HG02759 (cell line): ENCODE data around the gene C17orf50.

ENCODE experiments used
- ATAC-seq: cut with Tn5 transposase; IDR thresholded peaks from one replicate; pipeline ENCODE4 v1.9.1; 2021; ENCODE audit warnings: mild to moderate bottlenecking, moderate library complexity; ENCODE audit not compliant: unreplicated experiment

Gene C17orf50

DNA sequence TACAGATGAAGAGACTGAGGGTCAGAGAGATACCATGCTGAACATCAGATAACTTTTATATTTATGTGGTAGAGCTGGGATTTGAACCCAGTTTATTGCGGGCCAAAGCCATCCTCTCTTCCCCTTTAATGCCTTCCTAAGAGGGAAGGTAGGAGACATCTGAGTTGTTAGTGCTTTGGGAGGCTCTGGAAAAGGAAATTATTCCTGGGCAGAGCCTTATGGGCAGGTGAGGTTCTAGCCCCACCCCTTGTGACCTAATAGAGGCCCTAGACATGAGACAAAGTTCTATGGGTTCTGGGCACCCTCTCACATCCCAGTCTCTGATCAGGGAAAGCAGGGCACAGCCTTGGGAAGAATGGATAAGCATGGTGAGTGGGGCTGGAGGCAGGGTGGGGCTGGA lies at the start of gene C17orf50:
C17orf50 (plus strand) TSS at position 301 of the 400 bp plus-strand sequence; CDS start at position 356, 55 bp downstream.
- ATAC-seq, result no peak

DNA sequence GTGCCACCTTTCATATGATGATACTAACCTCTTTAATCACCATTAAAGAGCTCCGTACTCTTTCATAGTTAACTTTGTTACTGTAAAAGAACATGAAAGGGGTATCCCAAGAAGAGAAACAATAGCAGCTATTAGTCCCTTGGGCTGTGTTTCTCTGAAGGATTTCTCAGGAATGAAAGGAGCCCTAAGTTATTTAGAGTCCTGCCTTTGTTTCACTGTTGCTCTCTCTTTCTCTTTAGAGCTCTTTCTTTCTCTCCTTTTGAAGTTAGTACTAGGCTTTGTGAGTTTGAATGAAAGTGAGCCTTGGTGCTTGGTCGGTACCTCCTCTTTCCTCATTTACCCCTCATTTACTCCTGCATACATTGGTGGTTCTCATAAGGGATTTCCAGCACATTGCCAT lies 49.7 kb upstream of the C17orf50 start:
- ATAC-seq, result no peak

DNA sequence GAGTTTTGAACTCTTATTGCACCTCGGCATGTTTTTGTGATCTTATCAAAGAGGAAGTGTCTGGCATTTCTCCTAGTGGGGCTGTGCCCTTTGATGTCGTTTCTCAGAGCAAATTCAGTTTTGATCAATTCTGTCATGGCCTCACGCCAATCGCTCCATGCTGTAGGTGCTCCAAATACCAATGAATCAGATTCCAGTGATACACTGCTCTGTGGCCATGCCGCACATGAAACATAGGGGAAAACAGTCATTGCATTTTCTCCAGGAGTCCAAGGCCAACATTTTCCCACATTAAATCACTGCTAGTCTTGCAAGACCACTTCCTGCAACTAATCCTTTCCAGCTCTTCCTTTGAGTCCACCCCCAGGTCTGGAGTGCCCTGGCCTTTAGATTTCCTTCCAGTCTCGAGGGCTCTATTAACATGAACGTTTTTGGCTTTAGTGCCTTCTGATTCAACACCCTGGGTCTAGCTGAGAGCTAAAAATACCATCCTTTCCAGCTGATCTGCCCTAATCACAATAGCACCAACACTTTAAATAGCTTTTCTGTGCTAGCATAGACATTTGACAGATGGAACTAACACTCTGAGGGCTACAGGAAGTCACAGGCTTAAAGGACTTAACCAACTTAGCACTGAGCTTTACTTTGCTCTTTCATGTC lies 47.5 kb upstream of the C17orf50 start:
- no peak for ATAC-seq

DNA sequence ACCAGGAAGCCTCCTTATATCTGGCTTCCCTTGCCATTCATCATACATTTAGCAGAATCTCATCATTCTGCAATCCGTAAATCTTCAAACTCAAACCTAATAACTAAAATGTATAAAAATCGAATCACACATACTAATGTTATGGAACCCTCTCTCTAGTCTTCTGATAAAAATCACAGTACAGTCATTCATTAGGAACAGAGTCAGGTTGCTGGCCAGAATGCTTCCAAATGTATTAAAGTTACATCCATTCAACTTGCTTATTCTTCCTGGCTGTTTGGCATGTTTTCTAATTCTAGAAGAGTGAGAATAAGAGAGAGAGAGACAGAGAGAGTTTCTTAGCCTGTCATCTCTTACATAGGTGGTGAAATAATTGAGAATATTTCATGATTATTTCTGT lies 45.7 kb upstream of the C17orf50 start:
- no peak for ATAC-seq

DNA sequence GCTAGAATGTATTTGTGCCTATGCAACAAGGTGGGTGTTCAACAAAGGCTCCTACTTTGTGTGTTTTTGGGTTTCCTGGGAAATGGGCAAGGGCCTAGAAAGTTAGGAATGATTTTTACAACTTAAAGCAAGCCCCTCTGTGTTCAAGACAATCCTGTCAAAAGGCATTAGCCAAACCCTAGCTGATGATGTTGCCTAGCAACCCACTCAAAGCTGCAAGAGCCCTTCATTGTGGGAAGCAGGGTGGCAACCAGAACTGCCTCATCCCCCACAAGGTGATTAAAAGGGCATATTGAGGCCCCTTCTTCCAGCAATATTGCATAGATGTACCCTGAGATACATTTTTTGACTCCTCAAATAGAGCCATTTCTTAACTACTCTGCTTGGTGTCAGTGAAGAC lies 45.3 kb upstream of the C17orf50 start:
- no peak for ATAC-seq

DNA sequence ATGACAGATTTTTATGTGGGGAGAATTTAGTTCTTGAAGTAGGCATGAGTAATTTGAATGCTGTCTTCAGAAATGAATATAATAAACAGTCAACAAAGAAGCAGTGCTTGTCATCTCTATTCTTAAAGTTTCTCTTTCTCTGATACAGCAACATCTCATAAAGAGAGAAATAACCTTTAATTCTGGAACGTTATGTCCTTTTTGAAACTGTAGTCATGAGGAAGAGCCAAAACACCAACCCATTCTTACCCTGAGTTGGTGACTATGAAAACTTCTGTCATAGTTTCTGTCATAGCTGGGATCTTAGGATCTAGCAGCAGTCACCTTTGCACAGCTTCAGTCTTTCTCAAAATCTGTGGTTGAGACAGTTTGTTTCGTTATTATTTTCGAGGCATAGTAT lies 44.5 kb upstream of the C17orf50 start:
- no peak for ATAC-seq

DNA sequence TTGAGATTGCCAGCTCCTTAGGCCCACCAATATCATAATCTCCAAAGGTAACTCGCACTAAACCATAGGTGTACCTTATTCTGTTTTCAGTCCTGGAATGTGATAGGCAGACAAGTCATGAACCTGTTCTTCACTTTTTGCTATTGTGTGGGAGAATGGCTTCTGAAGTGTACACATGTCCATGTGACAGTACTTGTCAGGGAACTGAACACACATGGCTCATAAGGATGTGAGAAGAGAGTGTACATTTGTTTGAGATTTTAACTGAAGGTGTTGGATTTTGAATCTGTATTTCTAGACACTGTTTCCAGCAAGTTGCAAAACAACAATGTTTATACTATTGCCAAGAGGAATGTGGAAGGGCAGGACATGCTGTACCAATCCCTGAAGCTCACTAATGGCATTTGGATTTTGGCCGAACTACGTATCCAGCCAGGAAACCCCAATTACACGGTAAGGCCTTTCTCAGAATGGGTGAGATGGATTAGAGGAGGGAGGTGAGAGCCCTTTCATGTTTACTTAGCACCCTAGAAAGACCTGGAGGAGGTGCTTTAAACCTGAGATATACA lies 43.7 kb upstream of the C17orf50 start:
- no peak for ATAC-seq

DNA sequence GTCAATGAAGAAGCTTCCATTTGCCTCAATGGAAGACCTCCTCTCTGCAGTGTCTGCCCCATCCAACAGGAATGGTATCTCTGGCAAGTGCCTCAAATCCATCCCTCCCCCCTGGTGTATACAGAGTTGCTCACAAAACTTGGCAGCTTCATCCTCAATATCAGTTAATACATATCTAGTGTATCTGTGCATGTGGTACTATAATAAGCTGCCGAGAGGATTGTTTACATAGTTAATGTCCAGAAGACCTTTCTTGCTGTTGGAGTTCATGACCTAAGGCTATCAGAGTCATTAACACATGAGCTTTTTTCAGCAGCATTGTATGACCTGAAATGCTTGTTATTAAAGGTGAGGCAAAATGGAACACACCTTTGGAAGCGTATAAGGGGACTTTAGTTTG lies 43.2 kb upstream of the C17orf50 start:
- no peak for ATAC-seq

DNA sequence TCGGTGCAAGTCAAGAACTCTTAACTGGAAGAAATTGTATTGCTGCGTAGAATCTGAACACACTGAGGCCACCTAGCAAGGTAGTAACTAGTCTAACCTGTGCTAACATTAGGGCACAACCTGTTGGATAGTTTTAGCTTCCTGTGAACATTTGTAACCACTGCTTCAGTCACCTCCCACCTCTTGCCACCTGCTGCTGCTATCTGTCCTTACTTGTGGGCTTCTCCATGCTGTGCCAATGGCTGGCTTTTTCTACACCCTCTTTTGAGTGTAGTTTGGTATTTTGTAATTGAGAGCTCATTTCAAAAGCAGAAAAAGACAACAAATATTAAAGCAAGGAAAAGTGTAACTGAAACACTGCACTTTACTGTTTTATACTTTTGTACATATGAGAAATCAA lies 37.0 kb upstream of the C17orf50 start:
- ATAC-seq, result no peak

DNA sequence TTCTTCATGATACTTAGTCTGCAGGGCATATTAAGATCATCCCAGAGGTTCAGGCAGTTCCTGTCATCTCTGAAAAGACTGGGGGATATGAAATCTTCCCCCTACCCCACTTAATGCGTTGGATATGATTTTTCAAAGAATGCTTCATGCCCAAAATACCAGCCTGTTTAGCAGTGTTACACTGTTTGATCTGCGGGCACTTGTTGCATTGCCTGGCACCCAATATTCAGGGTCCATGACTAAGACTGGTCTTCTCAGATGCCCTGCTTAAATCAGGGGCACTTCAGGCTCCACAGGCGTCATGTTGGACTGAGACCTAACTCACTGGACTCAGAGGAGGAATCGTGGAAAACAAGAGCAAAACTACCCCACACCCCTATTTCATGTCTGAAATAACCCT lies 35.6 kb upstream of the C17orf50 start:
- ATAC-seq, result no peak

DNA sequence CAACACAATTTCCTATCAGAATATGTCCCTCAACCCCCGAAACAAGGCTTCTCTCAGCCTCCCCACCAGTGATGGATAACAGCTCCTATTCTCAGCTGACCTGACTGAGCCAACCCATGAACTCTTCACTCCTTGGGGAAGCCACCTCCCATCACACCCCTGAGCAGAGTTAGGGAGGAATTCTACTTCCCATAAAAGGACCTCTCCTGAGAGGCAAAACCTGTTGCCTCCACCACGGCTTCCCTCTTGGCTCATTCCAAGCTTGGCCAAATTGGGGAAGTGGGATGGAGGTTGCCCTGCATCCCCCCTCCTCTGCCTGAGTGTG lies 34.9 kb upstream of the C17orf50 start:
- no peak for ATAC-seq

DNA sequence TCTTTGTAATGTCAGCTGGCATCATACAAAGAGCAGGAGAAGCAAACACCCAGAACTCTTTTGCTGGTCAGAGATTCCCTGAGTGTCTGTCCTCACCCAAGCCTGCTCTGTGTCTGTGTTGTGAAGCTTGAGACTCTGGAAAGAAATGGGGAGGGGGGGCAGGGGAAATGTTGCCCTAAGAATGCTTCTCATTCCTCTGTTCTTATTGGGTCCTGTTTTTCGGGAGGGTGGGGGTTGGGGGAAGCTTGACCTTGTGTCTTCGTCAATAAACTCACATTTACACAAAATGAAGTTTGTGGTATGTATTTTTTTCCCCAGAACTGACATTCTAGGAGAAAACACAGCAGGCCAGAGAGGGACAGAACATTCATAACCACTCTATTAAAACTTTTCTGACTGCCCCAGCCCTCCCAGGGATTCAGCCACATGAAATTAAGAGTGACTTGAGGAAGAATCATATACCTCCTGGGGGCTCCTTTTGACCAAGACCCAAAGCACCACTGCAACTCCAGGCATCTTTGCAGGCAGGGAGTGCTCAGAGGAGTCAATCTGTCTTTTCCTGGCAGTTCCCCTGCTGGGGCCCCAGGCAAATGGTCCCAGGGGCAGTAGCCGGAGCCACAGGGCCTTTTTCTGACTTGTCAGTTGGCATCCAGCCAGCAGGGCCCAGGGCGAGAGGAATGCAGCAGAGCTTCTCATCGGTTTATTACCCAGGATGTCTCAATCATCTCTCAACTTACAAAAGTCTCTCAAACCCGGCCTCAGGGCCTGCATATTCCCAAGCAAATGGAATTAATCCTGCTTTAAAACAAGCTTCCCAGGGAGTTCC lies 34.3 kb upstream of the C17orf50 start:
- no peak for ATAC-seq

DNA sequence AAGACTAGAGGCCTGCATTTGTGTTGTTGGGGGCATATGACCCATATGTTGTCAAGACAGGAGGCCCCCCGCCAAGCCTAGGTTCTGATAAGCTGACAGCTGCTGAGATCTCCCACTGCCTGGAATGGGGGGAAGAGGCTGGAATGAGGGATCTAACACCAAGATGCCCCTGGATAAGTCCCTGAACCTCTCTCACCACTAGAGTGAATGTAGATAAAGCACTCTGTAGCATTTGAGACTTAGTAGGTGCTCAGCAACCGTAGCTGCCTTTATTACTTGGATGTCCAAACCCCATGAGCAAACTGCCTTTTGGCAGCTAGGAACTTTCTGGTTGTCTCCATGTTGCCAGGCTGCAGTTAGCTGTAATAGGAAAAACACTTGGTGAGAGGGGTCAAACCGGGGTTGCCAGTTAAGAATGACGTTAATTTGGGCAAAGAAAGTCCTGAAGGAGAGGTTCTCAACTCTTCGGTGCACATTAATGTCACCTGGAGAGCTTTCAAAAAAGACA lies 33.7 kb upstream of the C17orf50 start:
- no peak for ATAC-seq

DNA sequence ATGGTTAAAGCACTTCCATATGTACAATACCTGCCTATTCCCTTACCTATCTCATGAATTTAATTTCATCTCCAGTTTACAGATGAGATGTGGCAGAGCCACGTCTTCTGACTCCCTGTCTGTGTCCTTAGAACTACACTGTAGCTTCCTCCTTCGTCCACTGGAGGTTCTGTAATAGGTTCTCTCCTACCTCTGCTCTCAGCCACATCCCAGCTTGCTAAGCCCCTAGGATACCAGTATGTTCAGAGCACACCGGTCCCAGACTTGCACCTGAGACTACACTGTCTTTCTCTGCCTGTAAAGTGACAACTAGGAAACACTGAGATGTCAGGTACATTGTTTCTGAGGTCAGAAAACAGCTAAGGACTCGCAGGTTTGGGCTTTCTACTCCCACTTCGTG lies 33.1 kb upstream of the C17orf50 start:
- ATAC-seq, result no peak

DNA sequence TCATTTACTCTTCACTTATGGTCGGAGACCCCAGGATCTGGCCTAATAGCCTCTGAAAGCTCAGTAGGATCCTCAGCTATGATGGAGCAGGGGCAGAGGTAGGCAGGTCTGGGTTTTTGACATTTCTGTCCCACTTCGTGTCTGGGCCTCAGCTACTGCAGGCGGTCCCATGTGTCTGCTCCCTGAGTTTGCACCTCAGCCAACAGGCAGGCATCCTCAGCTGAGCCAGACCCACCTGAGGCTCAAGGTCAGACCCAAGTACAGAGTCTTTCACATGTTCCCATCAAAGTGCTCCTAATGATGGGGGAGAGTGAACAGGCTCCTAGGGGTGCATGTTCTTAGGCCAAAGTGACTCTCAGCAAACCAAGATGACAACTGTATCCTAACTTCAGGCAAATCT lies 32.1 kb upstream of the C17orf50 start:
- no peak for ATAC-seq

DNA sequence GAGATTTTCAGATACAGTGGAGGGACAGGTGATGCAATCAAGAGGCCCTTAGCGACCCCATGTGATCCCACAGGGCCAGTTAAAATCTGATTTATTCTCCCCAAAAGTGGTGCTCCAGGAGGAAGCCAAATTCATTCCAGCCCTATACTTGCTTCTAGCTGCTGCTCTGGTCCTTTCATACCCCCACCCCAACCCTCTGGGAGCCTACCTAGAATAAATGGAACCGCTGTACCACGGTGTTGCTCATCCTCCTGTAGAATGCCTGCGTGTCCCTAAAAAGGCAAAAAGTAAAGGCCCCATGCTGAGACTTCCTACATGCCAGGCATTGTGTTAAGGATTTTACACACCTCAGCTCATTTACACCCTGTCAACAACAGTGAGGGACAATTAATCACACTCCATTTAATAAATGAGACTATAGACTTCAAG lies 31.3 kb upstream of the C17orf50 start:
- no peak for ATAC-seq

DNA sequence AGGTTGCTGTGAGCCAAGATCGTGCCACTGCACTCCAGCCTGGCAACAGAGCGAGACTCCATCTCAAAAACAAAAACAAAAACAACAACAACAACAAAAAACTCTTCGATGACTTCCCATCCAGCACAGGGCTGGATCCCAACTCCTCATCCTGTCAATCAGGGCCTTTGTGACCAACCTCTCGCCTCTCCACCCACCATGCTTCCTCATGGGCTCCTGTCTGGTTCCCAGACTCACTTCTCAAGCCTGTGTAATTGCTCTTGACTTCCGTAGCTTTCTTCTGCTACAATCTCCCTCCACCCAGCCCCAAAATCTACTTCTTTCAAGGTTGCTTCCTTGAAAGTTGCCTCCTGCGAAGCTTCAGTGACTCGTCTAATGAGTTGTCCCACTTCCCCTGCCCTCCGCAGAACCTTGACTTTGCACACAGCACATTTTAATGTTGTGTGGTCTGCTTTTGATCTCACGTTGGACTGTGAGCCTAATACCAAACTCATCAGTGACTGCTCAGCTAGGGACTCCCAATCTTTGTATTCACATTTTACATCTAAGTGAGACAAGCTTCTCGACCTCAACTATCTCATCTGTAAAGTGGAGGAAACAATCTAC lies 30.2 kb upstream of the C17orf50 start:
- no peak for ATAC-seq

DNA sequence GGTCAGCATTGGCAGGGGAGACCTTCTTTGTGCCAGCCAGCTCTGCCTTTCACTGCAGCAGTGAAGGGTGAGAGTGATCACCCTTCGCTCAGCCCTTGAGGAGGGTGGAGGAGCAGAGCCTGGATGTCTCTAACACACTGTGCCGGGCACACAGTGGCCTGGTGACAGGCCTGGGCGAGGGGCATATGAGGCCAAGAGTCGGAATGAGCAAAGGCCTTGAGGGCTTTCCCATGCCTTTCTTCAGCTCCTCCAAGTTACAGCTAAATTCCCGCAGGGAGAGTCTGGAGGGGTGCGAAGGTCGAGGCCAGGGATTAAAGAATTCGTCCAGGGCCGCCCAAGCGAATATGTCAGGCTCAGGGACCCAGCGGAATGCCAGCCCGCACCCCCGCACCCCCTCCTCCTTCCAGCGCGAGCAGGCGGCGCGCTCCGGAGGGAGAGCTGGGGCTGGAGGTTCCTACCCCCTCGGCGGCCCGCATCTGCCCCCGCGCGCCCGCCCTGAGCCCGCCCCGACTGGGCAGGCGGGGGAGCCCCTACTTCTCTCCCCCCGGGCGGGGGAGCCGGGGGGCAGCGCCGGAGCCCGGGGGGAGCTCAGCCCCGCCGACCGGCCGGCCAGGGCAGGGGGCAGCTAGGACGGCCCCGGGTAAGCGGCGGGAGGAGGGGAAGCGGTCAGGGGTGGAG lies 29.3 kb upstream of the C17orf50 start, which contains the start of gene RASL10B:
RASL10B (plus strand) TSS at position 401 of the 678 bp plus-strand sequence. CDS start 3,546 bp downstream, outside the sequence.
- no peak for ATAC-seq

DNA sequence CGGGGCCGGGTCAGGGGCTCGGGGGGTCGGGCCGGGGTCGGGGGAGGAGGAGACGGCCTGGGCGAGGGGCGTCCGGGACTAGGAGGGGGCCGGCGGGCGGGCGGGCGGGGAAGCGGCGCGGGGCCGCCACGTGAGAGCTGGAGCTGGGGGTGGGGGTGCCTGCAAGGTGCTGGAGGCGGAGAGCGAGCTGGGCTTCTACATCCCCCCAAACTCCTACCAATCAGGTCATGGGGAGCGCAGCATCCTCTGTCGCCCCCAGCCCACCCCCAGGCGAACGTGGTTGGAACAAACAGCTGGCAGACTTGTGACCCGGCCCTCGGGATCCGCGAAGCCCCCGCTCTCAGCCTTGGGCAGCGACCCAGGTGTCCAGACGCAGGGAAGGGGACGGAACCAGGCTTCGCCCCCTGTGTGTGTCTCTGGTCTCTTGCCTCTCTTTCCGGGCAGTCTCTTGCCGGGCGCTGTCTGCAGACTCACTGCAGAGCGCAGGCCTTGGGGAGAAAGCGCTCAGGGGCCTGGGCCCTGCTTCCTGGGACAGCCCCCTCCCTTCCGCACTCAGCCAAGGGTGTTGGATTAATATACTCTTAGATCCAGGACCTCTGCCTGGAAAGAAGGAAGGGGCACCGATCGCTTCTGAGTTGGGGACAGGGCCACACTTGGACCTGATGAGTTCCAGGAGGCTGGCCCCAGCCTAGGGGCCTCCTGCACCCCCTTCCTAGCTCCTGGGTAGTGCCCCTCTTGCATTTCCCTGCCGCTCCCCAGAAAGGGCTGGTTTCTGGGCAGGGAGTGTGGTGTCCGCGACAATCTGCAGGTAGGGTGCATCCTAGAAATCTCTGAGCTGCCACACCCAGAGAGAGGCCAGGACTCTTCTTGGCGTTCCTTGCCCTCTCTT lies 28.5 kb upstream of the C17orf50 start:
- ATAC-seq, result no peak

DNA sequence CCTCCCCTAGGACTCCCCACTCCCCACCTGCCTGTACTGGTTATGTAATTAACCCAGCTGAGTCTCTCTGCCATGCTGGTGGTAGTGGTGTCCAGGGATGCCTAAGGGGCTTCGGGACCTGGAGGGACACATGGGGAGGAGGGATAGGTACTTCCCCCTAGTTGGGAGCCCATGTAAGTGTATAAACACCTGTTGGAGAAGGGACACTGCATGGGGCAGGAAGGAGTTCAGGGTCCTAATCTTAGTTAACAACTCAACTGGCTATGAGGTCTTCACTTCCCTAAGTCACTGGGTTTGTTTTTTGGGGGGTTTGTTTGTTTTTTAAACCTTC lies 27.9 kb upstream of the C17orf50 start:
- no peak for ATAC-seq
